DMS53 treated with DMSO at 0.1 percent for 48 hours (cell line): ENCODE results near the gene LAMC3.

Experiments used
- DNase-seq: peaks from one replicate; lab custom pipeline; 2025; ENCODE audit not compliant: unreplicated experiment; lab: John Stamatoyannopoulos, UW

LAMC3 gene

DNA sequence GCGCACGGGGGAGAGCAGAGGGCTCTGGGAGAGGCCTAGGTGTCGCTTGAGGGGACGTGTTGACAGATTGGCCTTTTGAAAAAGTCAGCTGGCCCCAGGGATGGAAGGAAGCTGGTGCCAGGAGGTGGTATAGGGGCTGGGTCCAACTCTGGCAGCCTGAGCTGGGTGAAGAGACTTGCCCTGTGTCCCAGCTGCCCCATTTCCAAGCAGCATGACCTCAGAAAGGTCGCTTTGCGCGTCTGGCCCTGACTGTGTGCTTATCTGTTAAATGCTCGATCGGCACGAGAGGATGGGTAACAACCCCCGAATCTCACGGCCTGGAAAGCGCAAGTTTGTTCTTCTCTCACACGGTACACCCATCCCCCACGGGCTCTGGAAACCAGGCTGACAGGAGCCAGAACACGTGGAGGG lies 31.2 kb upstream of the LAMC3 start:
- no peak for DNase-seq

DNA sequence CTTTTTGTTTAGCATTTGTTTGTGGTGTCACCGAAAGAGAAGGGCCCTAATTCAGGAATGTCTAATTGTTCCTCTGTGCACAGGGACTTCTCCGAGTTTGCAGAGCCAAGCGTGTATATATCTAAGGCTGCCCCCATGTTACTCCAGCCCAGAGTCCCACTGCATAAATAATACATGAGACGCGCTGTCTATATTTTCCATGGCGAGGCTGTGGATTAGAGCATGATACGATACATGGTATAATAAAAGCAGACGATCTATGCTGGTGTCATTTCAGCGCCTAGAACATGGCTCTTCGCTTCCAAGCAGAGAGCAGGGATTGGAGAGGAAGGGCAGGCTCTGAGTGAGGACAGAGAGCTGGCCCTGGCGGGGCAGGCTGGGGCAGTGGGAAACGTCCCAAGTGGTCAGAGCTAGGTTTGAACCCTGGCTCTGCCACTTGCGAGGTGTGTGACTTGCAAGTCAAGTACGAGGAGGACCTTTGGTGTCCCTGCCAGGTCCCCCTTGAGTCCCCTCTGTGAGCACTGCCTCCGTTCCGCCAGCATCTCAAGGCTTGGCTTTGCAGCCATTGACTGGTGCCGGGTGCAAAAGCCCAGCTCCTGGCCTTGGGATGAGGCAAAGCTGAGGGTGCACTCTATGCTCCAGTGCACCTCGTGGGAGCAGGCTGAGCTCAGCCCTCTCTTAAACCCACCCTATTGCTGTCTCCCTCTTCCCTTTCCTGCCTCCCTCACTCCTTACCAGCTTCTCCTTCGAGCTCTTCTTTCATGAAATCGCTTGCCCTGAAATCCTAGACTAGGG lies 29.2 kb upstream of the LAMC3 start:
- no peak for DNase-seq

DNA sequence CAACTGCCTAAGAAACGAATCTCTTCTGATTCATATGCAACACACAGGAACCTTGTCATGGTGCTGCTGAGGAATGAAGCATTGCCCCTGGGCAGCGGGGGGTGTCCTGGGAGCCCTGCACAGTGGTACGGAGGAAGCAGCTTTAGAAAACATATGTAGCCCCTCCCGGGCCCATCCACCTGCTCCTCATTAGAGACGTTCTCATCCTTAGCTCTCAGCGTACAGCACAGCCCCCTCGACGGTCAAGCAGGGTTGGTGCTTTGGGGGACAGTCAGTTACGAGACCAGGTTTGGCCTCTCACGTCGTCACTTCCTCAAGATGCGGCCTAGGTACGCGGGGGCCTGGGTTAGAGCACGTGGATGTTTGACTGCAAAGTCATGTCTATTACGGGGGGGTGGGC lies 28.4 kb upstream of the LAMC3 start:
- DNase-seq: no peak

DNA sequence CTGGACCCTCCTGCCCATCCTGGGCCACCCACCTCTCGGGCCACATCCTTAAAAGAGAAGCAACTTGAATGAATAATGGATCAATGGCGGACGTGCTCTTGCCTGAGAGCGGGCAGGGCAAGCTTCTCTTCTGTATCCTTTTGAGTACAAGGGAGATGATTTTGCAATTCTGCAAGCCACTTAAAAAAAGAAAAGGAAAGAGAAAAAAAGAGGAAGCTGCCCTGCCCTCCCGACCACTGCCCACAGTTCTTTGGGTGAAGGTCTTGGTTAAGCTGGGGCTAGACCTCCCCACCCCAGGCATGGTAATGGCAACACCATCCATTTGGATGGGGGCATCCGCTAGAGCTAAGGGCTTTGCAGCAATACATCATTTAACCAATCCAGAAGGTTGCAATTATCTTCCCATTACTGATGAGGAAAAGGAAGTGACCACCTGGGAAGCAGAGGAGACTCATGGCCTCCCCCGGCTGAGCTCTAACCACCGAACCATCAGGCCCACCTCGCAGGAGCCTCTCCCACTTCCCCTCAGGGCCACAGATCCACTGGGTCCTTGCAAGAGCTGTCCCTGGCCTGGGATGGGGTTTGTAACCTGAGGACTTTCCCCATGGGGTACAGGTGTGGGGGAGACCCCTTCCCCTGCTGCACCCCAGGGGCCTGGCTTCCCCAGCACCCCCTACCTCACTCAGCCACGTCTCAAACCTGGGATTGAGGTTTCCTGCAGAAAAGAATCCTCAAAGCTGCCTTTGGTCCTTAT lies 27.8 kb upstream of the LAMC3 start:
- DNase-seq: no peak

DNA sequence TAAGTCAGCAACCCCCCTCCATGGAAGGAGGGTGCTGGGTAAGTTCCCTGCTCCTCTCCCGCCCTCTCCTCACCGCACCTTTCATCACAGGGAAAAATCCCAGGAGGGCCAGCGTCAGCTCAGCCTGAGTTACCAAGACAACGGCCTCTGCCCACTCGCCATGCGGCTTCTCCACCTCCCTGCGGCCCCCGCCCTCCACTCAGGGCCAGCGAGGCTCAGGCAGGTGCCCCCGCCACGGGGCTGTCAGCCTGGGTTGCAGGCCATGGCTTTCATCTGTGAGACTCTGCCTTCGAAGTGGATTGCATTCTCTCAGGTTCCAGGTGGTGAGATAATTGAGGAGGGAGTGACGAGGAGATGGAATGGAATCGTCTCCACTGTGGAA lies 27.2 kb upstream of the LAMC3 start:
- DNase-seq: no peak

DNA sequence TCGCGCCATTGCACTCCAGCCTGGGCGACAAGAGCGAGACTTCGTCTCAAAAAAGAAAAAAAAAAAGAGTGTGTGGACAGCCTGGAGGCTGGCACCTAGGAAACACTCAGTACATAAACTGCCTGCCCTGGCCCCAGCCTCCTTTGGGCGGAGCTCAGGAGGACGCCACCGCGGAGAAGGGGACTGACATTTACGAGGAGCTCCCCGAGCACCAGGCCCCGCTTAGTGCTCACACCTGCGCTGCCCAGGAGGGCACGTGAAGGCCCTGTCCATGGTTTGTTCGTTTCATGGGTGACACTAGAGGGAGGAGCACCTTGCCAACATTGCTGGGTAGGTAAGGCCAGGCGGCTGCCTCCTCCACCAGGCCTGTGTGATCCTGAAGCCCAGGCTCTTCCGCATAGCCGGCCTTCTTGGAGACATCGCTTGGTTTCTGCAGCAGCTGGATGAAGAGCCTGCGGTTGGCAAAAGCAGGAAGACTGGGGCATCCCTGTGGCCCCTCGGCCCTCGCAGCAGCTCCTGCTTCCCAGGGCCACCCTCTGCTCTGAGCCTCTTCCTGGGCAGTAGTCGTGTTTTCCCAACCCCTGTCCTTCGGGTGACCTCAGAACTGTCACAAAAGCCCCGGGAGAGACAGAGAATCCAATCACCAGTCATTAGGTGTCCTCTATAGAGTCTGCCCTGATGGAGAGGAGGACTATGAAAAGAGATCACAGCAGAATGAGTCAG lies 26.2 kb upstream of the LAMC3 start:
- no peak for DNase-seq

DNA sequence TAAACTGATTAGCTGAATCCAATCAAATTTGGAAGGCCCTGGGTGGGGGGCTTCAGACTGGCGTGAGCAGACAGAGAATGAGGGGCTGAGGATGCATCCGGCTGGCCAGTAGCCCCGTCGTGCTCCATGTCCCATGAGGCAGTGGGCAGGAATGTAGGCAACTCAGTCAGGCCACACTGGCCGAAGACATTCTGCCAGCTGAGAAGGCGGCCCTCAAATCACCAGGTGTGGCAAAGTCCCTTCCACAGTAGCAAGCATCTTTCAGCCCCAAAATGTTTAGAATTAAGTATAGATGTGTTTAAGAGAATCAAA lies 25.7 kb upstream of the LAMC3 start:
- DNase-seq: no peak

DNA sequence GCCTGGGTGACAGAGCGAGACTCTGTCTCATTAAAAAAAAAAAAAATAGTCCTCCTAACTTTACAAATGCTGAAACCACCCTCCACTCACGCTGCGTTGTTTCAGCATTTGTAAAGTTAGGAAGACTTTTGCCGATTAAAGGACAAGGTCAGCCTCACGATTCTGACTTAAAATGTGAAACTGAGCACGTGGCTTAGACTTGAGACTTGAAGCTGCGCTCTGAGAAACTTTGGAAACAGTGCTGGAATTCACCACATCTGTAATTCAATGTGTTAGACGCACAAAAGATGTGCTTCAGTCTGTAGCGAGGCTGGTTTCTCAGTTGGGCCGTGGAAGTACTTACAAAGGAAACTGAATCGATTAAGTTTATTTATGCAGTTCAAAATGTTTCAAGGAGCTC lies 25.0 kb upstream of the LAMC3 start:
- DNase-seq: no peak

DNA sequence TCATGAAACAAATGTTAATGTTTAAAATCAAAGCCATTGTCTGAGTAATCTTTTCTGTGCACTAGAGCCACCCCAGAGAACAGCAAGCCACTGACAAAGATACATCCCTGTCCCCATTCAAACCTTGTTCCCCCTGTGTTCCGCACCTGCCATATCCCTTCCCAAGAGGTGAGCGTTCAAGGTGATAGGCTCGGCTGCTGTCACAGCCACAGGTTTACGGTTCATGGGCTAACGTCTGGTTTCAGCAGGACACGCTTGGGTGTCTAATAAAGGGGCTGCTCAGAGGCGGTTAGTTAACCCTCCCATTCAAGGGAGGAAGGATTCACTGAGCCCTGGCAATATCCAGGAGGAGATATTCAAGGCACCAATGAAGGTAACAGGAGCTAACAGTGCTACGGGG lies 24.5 kb upstream of the LAMC3 start:
- DNase-seq: no peak

DNA sequence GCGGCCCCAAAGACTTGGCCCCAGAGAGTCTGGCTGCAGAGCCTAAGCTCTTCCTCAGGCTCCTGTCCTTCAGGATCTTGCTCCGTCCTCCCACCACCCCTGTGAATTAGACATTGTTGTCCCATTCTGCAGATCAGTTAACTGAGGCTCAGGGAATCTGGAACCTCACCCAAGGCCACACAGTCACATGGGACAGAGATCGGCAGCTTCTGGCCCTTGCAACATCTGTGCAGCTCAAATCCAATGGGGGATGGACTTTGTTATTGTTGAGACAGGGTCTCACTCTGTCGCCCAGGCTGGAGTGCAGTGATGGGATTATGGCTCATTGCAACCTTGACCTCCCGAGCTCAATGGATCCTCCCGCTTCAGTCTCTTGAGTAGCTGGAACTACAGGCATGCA lies 23.9 kb upstream of the LAMC3 start:
- DNase-seq: no peak

DNA sequence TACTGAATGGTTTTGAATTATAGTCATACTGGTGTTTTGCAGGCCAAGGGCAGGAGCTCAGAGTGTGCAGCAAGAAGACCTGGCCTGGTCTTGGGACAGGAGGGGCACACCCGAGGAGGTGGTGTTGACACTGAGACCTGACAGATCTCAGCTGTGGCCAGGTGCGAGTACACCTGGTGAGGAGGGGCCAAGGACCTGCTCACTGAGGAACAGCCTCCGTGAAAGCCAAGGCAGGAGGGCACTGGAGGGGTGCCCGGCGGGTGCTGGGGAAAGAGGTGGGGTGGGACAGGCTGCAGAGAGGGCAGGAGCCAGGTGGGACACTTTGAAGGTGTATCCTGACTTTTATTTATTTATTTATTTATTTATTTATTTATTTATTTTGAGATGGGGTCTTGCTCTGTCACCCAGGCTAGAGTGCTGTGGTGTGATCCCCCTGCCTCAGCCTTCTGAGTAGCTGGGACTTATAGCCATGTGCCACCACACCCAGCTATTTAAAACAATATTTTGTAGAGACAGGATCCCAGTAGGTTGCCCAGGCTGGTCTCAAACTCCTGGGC lies 23.3 kb upstream of the LAMC3 start:
- no peak for DNase-seq

DNA sequence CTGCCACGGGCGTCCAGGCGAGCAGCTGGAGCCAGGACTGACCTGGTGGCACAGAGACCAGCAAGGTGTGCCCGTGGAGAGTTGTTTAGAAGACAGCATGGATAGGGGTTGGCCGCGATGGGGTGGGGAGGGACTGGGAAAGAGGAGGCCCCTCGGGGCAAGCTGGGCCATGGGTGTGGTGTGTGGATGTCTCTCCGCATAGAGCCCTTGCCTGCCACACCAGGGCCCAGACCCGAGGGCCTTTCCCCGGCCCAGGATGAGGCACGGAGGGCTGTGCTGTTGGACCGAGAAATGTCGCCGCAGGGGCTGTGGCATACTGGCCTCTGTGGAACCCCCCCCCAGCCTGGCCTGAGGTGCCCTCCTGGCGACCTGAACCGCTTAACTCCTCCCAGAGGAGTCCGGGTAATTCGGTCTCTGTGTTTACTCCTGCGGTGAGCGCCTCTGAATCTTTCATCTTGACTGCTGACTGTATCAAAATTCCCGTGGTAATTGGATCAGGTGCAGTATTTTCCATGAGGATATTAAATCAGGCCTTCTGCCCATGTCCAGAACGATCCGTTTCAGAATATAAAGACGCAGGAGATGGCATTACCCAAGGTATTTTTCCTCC lies 22.5 kb upstream of the LAMC3 start:
- no peak for DNase-seq

DNA sequence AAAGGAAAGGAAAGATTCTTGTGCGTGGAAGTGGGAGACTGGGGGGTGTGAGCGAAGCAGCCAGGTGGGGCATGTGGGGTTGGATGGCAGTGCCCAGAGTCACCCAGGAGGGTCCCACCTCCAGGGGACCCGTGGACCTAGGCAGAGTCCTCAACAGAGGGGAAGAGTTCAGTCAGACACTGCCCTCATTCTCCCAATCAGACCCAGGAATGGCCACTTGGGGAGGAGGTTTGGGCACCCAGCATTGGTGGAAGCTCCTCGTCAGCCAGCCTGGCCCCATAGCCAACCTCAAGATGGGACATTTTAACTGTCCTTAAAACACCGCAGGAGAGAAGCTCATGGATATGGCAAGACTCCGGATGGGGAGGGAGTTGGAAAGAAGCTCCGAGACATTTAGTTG lies 21.9 kb upstream of the LAMC3 start:
- no peak for DNase-seq

DNA sequence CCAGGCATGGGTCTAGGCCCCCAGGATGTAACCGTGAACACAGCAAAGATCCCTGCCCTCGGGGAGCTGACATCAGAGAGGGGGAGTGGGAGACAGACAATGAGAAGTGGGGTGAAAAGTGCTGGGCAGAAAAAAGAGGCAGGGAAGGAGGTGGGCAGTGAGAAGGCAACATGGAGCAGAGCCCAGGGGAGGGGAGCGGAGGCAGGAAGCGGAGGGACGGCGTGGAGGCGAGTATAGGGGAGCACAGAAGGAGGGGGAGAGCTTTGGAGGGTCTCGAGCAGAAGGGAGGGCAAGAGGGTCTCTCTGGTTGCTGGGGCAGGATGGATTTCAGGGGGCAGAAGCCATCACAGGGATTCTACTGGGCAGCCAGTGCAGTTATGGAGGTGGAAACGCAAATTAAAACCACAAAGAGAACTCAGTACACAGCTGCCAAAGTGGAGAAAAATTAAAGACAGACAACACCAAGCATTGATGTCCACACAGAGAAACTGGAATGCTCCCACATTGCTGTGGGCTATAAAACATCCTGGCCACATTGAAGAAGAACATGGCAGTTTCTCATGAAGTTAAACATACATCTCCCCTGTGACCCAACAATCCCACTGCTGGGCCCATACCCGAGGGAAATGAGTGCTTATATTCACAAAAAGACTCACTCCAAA lies 21.1 kb upstream of the LAMC3 start:
- DNase-seq: no peak

DNA sequence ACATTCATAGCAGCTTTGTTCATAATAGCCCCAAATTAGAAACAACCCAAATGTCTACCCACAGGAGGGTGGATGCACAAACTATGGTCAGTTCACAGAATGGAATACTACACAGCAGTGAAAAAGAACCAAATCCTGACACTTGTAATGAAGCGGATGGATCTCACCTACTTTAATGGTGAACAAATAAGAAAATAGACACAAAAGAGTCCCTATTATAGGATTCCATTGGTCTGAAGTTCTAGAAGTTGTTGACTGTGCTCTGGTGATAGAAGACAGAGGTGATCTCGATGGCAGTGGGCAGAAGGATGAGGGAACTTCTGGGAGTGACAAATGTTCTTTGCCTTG lies 20.6 kb upstream of the LAMC3 start:
- no peak for DNase-seq

DNA sequence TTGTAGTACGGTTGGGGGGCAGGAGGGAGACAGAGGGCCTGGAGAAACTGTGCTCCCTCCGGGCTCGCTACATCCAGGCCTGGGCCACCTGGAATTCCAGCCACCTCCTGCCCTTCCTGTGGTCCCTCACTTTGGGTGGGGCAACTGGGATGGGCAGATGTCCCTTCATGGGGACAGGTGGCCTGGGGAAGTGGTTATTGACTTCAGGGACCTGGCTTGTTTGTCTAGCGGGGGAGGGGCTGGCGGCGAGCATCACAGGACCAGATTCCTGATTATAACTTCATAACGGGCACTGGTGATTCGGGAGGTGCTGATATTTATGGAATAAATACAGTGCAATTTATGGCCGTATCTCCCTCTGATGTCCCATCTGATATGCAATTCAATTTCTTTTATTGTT lies 20.1 kb upstream of the LAMC3 start:
- DNase-seq: no peak

DNA sequence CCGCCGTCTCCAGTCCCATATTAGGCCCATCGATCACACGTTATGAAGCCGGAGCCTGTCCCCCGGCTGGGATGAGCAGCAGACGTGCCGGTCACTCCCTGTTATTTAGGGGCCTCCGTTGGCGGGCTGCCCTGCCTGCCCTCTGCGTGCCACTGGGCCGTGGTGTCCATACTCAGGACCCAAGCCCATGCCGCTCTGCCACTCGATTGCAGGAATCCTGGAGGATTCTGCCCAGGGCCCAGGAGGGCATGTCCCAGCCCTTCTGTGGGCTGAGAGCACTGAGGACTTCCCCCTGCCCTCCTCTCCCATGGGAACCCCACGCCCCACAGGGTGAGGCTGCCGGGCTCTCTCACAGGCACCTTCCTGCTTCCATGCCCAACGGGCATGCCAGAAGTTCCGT lies 19.6 kb upstream of the LAMC3 start:
- no peak for DNase-seq

DNA sequence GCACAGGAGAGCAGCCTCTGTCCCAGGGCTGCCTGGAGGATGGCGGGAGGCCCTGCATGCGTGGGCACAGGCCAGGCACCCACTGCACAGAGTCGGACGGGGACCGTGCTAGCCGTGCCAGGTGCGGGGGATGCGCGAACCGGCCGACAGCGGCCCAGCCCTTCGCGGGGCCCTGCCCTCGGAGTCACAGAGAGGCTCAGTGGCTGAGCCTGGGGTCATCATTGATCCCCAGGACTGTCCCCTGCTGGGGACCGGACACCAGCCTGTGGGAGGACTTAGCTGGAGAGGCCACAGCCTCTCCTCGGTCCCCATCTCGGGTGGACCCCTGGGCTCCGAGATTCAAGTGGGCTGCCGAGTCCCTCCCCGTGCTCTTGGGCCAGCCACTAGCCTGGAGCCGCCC lies 19.1 kb upstream of the LAMC3 start:
- DNase-seq: no peak

DNA sequence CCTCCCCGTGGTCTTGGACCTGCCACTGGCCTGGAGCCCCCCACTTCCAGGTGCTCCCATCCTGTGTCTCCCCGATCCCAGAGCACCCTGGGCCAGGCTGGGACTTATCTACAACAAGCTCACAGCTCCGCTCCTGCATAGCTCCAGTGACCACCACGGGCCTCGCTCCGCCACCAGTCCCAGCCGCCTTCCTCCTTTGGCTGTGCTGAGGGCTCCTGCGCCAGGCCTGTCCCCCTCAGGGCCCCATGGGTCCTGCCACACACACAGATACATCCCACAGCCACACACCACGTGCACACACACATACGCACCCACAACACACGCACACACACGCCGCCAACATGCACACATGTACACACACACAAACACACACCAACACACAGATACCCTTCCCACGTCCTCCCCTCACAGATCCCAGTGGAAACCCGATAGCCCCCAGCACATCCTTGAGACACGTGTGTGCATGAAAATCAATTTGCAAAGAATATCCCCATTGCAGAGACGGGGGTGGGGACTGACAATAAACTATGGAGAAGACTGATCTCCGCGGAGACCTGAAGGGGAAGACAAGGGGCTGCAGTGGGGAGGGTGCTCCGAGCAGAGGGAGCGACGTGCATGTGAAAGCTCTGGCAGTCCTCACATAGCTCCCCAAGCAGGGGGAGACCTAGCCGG lies 18.5 kb upstream of the LAMC3 start:
- DNase-seq: no peak

DNA sequence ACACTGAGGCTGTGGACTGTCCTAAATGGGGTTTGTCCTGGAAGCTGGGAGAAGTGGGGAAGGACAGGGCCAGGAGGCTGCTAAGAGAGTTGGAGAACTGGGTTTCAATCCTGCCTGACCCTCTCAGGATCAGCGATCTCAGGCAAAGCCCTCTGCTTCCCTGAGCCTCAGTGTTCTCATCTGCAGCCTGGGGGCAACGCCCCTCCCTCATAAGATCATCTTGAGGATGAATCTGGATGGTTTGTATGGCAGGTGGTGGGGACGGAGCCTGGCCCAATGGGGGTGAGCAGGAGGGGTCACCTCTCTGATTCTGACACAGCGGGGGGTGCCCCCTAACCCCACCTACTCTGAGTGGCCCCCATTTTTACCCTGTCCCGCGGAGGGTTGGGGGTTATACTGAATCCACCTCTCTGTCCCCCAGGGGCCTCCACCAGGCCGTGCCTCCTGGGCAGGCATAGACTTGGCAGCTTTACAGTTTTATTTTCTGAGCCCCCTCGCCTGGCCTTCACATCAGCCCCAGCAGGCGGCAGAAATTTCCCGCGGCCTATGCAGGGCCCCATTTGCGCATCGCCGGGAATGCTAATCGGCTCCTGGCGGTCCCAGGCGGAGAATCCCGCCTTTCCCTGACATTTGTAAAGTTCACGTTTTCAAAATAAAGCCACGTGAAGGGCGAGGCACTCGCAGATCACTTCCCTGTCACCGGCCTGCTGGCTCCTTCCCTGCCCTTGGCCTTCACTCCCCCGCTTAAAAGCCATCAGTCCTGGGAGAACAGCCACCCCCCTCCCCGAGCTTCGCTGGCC lies 17.8 kb upstream of the LAMC3 start:
- DNase-seq: no peak
